NCI-H446 treated with DMSO at 0.1 percent for 48 hours (cell line): ENCODE results near the gene COL1A1.

Source experiments
- DNase-seq: peaks from one replicate; lab custom pipeline; 2025; lab: John Stamatoyannopoulos, UW

COL1A1 gene

GRCh38 chr17:50201276-50201854, at the start of gene COL1A1:
Gene COL1A1 (minus strand): TSS chr17:50201631. CDS start chr17:50201513, 118 bp downstream.
- no peak for DNase-seq

DNA sequence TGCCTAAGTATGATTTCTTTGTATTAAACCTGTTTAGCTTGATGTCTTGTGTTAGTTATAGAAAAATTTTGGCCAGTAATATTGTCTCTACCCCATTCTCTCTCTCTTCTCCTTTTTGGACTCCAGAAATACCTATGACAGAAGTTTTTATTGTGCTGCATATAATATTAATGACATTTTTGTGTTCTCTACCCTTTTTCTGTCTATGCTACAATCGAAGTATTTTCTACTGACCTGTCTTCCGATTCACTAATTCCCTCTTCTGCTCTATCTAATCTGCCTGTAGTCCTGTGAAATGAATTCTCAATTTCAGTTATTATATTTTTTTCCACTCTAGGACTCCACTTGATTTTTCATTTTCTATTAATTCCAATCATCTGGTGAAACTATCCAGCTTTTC, 46.8 kb upstream of the COL1A1 start:
- no peak for DNase-seq

DNA sequence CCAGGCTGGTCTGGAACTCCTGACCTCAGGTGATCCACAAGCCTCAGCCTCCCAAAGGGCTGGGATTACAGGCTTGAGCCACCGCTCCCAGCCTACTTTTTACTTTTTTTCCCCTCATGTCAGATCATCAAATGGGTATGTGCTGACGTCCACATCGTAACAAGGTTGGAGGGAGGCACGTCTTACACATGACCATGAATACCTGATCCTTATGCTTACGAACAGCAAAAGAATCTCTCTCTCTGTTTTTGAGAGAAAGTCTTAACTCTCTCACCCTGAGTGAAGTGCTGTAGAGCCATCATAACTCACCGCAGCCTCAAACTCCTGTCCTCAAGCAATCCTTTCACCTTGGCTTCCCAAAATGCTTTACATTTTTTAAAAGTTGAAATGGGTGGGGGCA, 43.3 kb upstream of the COL1A1 start:
- DNase-seq: no peak

DNA sequence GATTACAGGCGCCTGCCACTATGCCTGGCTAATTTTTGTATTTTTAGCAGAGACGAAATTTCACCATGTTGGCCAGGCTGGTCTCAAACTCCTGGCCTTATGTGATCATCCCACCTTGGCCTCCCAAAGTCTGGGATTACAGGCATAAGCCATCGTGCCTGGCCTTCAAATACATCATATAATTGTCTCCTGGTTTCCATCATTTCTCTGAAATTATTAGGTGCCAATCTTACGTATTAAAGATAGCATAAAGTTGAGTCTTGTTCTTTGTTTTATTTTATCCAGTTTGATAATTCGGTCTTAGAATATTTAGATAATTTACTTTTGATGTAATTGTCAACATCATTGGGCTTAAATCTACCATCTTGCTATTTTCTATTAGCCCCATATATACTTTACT, 40.0 kb upstream of the COL1A1 start:
- DNase-seq: no peak

- DNase-seq: no peak
These were observed 39.4 kb upstream of the COL1A1 start for GRCh38 chr17:50240851-50241250.

GRCh38 chr17:50239937-50240336, 38.5 kb upstream of the COL1A1 start:
- no peak for DNase-seq

DNA sequence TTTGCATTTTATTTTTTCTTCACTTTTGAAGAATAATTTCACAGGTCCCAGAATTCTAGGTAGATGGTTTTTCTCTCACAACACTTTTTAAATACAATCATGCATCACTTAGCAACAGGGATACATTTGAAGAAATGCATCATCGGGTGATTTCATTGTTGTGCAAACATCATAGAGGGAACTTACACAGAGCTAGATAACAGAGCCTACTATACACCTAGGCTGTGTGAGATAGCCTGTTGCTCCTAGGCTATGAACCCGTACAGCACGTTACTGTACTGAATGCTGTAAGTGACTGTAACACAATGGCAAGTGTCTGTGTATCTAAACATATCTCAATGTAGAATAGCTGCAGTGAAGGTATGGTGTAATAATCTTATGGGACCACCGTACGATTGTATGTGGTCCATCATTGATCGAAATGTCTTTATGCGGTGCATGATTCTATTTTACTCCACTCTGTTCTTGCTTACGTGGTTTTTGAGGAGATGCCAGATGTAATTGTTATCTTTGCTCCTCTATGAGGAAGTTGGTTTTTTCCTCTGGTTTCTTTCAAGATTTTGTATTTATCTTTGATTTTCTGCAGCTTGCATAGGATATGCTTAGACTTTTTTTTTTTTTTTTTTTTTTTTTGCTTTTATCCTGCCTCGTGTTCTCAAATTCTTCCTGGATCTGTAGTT, 37.3 kb upstream of the COL1A1 start:
- DNase-seq: no peak

DNA sequence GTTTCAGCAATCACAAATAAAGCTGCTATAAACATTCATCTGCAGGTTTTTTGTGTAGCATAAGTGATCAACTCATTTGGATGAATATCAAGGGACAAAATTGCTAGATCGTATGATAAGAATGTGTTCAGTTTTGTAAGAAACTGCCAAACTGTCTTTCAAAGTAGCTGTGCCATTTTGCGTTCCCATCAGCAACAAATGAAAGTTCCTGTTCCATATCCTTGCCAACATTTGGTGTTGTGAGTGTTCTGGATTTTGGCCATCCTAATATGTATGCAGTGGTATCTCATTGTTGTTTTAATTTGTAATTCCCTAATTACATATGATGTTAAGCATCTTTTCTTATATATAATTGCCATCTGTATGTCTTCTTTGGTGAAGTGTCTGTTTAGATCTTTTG, 36.5 kb upstream of the COL1A1 start:
- DNase-seq: no peak

GRCh38 chr17:50234581-50234980, 33.1 kb upstream of the COL1A1 start:
- no peak for DNase-seq

- DNase-seq: no peak
These were observed 24.3 kb upstream of the COL1A1 start for GRCh38 chr17:50225701-50226240.

DNA sequence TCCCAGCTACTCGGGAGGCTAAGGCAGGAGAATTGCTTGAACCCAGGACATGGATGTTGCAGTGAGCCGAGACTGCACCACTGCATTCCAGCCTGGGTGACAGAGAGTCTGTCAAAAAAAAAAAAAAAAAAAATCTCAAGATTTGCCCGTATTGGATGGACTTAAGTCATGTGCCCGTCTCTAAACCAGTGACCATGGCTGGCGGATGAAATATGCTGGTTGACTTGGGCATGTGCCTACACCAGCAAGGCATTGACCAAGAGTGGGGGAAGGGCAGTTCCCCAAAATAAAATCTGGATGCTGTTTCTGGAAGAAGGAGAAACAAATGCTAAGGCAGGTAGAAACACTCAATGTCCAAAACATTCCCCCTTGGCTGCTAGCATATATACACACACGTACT, 21.5 kb upstream of the COL1A1 start:
- no peak for DNase-seq

- no peak for DNase-seq
These were observed 20.6 kb upstream of the COL1A1 start for GRCh38 chr17:50221864-50222545.

DNA sequence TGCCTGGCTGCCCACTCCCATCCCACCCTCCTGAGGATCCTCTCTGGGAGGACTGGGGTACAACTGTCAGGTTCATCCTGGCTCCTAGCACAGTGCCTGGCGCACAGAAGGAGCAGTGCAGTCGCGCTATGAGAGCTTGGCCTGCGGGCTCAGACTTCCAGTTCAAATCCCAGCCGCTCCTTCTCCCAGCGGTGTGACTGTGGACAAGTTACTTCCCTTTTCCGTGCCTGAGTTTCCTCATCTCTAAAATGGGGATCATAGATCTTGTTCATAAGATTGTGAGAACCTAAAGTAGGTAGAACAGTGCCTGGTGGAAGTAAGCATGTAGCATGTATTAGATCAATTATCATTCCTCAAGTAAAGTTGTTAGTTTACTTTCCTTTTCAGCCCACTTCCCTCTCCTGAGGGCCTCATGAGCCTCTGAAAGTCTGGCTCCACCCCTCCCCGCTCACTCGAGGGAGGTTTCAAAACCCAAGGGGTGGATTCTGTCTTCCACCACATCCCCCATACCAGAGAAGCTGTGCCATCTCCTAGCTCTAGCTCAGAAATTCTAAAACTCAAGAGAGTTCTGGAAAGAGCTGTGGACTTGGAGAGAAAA, 19.9 kb upstream of the COL1A1 start:
- DNase-seq: no peak

- DNase-seq: no peak
These were observed 19.4 kb upstream of the COL1A1 start for GRCh38 chr17:50220811-50221210.

DNA sequence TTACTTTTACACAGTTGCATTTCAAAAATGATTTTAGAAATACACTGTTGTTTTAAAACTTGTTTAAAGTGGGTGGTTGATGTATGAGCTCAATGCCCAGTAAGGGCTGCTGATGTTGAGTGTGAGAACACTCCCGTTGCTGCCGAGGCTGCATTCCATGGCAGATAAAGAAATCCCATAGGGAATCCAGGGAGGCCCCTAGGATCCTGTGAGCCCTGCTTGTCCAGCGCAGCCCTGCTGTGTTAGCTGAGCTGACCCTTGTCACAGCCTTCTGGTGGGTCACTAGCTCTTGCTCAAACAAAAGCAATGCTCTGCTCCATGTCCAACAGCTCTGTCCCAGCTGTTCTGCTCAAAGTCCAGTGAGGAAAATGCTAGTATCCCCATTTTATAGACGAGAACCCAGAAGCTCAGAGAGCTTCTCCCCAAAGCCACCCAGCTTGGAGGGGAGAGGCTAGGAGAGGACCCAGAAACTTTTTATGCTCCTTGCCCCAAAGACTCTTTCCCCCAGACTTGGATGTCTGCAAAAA, 18.6 kb upstream of the COL1A1 start:
- no peak for DNase-seq

- DNase-seq: no peak
These were observed 17.9 kb upstream of the COL1A1 start for GRCh38 chr17:50219342-50219741.

DNA sequence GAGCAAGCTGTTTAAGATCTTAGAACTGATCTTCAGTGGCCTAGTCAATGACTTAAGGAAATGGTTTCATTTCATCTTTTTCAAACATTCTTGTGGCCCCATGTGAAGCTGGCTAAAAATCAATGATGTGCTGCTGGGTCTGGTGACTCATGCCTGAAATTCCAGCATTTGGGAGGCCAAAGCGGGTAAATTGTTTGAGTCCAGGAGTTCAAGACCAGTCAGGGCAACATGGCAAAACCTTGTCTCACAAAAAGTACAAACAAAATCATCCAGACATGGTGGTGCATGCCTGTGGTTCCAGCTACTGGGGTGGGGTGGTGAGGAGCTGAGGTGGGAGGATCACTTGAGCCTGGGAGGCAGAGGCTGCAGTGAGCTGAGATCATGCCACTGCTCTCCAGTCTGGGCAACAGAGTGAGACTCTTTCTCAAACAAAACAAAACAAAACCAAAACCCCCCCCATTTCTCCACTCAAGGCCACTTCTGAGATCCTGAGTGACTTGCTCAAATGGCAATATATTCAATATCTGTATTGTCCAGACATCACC, 17.4 kb upstream of the COL1A1 start:
- no peak for DNase-seq

- DNase-seq: no peak
These were observed 16.8 kb upstream of the COL1A1 start for GRCh38 chr17:50218071-50218759.

DNA sequence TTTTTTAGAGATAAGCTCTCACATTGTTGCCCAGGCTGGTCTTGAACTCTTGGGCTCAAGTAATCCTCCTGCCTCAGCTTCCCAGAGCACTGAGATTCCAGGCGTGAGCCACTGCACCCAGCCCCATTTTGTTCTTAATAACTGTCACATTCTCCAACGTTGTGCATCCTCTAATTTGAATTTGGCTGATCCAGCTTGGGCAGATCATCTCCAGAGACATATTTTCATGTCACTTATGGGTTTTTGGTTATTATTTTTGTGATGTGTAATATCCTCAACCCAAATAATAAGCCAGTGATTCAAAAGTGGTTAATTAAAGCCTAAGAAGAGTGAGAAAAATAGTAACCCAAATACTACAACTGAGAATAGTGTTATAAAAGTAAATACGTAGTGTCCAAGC, 16.2 kb upstream of the COL1A1 start:
- no peak for DNase-seq

GRCh38 chr17:50214976-50215760, 13.7 kb upstream of the COL1A1 start:
- DNase-seq: no peak
